Lower lobe of right lung (tissue), 2 donors: ENCODE results near the gene LRP1B. TPM values are rescaled to one million over a fixed set of nuclear protein-coding genes. Genes with fewer than 3 reads are reported as not detected.

ENCODE experiments used
- ATAC-seq, 2 donors: fragments of 200-7000 bp; cut with Tn5 transposase; one replicate each; pipeline ENCODE4 v1.9.1; 2020 to 2022; ENCODE audit warnings: mild to moderate bottlenecking in 2 of 2, moderate library complexity in 2 of 2
- DNase-seq: peaks from one replicate; pipeline ENCODE4 v3.0.0-alpha.2; 2020
- H3K27ac ChIP-seq: fragments of 200-600 bp; one replicate; pipeline ENCODE4 v1.8.0; 2022
- H3K27me3 ChIP-seq: fragments of 200-600 bp; one replicate; pipeline ENCODE4 v1.8.0; 2022; ENCODE audit warnings: low read depth
- H3K36me3 ChIP-seq: fragments of 200-600 bp; one replicate; pipeline ENCODE4 v1.8.0; 2022; ENCODE audit warnings: mild to moderate bottlenecking
- H3K4me1 ChIP-seq: fragments of 200-600 bp; one replicate; pipeline ENCODE4 v1.8.0; 2022
- H3K4me3 ChIP-seq: fragments of 200-600 bp; one replicate; pipeline ENCODE4 v1.8.0; 2022; ENCODE audit warnings: mild to moderate bottlenecking
- H3K9me3 ChIP-seq: fragments of 200-600 bp; one replicate; pipeline ENCODE4 v1.8.0; 2022
- intact Hi-C: fragments of 100-400 bp; cut with DNase I; formaldehyde crosslinking; loops from one replicate; pipeline ENCODE4 v1.11.0; 2022
- total RNA-seq: library from RNA; stranded (reverse); fragmentation: NEBNext Ultra II Directional; extraction: Animal tissue kit (Norgen Biotek cat#: 25700); gene quantifications from one replicate; pipeline ENCODE4 v1.2.1, GENCODE V29; 2021
- TF ChIP-seq, protein P1 (sequence below): fragments of 200-600 bp; IDR thresholded peaks from one replicate; pipeline ENCODE4 v1.8.0; 2022; ENCODE audit warnings: antibody characterized with exemption, mild to moderate bottlenecking
- donor health status: DM: no; HTN: yes; CAD: no; lungs with severe emphysema.

The LRP1B gene
- total RNA-seq, 1 donor from 2014 or later: 0.09 TPM

- ATAC-seq (no peak), DNase-seq (peak; percentile 22)
- Histone ChIP-seq H3K36me3 (no peaks in the 10 kb centered on the region), H3K4me3 (no peak overlapping the region), H3K27ac (no peak overlapping the region), H3K9me3 (no peaks in the 10 kb centered on the region), H3K27me3 (no peaks in the 10 kb centered on the region), H3K4me1 (no peaks in the 10 kb centered on the region)
- TF ChIP-seq, protein P1, sequence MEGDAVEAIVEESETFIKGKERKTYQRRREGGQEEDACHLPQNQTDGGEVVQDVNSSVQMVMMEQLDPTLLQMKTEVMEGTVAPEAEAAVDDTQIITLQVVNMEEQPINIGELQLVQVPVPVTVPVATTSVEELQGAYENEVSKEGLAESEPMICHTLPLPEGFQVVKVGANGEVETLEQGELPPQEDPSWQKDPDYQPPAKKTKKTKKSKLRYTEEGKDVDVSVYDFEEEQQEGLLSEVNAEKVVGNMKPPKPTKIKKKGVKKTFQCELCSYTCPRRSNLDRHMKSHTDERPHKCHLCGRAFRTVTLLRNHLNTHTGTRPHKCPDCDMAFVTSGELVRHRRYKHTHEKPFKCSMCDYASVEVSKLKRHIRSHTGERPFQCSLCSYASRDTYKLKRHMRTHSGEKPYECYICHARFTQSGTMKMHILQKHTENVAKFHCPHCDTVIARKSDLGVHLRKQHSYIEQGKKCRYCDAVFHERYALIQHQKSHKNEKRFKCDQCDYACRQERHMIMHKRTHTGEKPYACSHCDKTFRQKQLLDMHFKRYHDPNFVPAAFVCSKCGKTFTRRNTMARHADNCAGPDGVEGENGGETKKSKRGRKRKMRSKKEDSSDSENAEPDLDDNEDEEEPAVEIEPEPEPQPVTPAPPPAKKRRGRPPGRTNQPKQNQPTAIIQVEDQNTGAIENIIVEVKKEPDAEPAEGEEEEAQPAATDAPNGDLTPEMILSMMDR: no peak
- intact Hi-C loops: no loop called here
Measured at GRCh38 chr2:140262908-140263307, 1867.9 kb downstream of the LRP1B start.

GRCh38 chr2:140257692-140258300 is 1873.0 kb downstream of the LRP1B start:
- Histone ChIP-seq H3K27me3 (no peaks in the 10 kb centered on the region), H3K9me3 (no peaks in the 10 kb centered on the region), H3K27ac (no peak overlapping the region), H3K4me3 (no peak overlapping the region), H3K36me3 (no peaks in the 10 kb centered on the region), H3K4me1 (no peaks in the 10 kb centered on the region)
- DNase-seq (no peak), ATAC-seq (no peak)
- intact Hi-C loops: no loop called here
- TF ChIP-seq, protein P1: no peak

DNA sequence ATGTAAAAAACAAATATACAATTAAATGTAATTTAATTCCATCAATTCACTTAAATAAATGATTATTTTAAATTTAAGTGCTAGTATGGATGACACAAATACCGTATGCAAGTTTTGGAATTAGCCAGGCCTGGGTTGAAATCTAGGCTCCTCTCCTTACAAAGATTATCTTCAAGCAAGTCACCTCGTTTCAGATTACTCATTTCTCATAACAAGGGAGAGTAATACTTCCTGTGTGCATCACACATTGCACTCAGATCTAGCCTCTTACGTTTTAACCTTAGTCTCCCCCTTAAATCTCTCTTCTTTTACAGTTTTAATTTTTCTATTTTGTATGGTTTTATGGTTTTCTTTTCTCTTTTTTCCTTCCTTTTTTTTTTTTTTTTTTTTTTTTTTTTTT is 1874.7 kb downstream of the LRP1B start:
- Histone ChIP-seq H3K27ac (no peak overlapping the region), H3K36me3 (no peaks in the 10 kb centered on the region), H3K4me3 (no peak overlapping the region), H3K9me3 (no peaks in the 10 kb centered on the region), H3K27me3 (no peaks in the 10 kb centered on the region), H3K4me1 (no peaks in the 10 kb centered on the region)
- DNase-seq: no peak
- TF ChIP-seq, protein P1: no peak
- intact Hi-C loops: no loop called here
- no peak for ATAC-seq

- Histone ChIP-seq H3K36me3 (no peaks in the 10 kb centered on the region), H3K27me3 (no peaks in the 10 kb centered on the region), H3K9me3 (no peaks in the 10 kb centered on the region), H3K4me1 (no peaks in the 10 kb centered on the region), H3K4me3 (no peak overlapping the region), H3K27ac (no peak overlapping the region)
- ATAC-seq (no peak), DNase-seq (no peak)
- intact Hi-C loops: no loop called here
- TF ChIP-seq, protein P1: no peak
Measured at GRCh38 chr2:140249821-140250220, 1881.0 kb downstream of the LRP1B start.

- Histone ChIP-seq H3K4me1 (no peaks in the 10 kb centered on the region), H3K36me3 (no peaks in the 10 kb centered on the region), H3K27me3 (no peaks in the 10 kb centered on the region), H3K4me3 (no peak overlapping the region), H3K27ac (no peak overlapping the region), H3K9me3 (no peaks in the 10 kb centered on the region)
- DNase-seq (no peak), ATAC-seq (no peak)
- TF ChIP-seq, protein P1: no peak
- intact Hi-C loops: no loop called here
Measured at GRCh38 chr2:140248623-140249022, 1882.2 kb downstream of the LRP1B start.
